ENCODE results near the gene ADAMTS18.

DNA sequence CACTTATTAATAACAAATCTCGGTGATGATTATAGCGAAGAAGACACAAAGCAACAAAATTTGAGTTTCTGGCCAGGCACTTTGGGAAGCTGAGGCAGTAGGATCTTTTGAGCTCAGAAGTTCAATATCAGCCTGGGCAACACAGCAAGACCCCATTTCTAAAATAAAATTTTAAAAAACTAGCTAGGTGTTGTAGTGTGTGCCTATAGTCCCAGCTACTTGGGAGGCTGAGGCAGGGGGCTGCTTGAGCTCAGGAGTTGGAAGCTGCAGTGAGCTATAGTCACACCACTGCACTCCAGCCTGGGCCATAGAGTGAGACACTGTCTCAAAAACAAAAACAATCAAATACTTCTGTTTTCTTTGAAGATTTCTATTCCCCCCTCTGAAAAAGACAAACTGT is 130.7 kb downstream of the ADAMTS18 start:
- TF ChIP-seq POLR2A (IDR thresholded peaks at IDR 0.05) (no peak), CTCF (IDR thresholded peaks at IDR 0.05) (no peak)

All from esophagus squamous epithelium (tissue), 4 donors.